ENCODE measurements around the gene TTLL8. TPM values are rescaled to one million over a fixed set of nuclear protein-coding genes. Genes with fewer than 3 reads are reported as not detected.
"Not testable (repeated sequence)": the region's sequence is repeated elsewhere in the genome, so short reads cannot be mapped to it uniquely, and the experiment has no call there.

The TTLL8 gene
- total RNA-seq, 4 donors from 2014 or later: not detected

GRCh38 chr22:49991167-49991566 is 66.9 kb downstream of the TTLL8 start:
- ATAC-seq (ENCODE audit: low FRiP score) (no peak), DNase-seq (ENCODE audit: low spot score) (no peak)
- no peak for TF ChIP-seq CTCF (IDR thresholded peaks at IDR 0.05)

GRCh38 chr22:49989826-49990225 is 68.3 kb downstream of the TTLL8 start:
- DNase-seq (ENCODE audit: low spot score); ATAC-seq (ENCODE audit: low FRiP score): not testable (repeated sequence)

GRCh38 chr22:49986325-49986724 is 71.8 kb downstream of the TTLL8 start:
- DNase-seq (ENCODE audit: low spot score) (no peak), ATAC-seq (ENCODE audit: low FRiP score) (no peak)
- TF ChIP-seq CTCF (IDR thresholded peaks at IDR 0.05): no peak

GRCh38 chr22:49983148-49984042 is 74.7 kb downstream of the TTLL8 start:
- DNase-seq (ENCODE audit: low spot score) (peak; percentile 23), ATAC-seq (ENCODE audit: low FRiP score) (peak; percentile 57)
- no peak for TF ChIP-seq CTCF (IDR thresholded peaks at IDR 0.05)

GRCh38 chr22:49981799-49982198 is 76.3 kb downstream of the TTLL8 start:
- ATAC-seq (ENCODE audit: low FRiP score); DNase-seq (ENCODE audit: low spot score): not testable (repeated sequence)

GRCh38 chr22:49979587-49980264 is 78.4 kb downstream of the TTLL8 start:
- DNase-seq (ENCODE audit: low spot score) (peak; percentile 20), ATAC-seq (ENCODE audit: low FRiP score) (no peak)
- TF ChIP-seq CTCF (IDR thresholded peaks at IDR 0.05): no peak

- ATAC-seq (ENCODE audit: low FRiP score): no peak
- peak; percentile 18 for DNase-seq (ENCODE audit: low spot score)
- no peak for TF ChIP-seq CTCF (IDR thresholded peaks at IDR 0.05)
Observed at GRCh38 chr22:49977578-49977977, 80.5 kb downstream of the TTLL8 start.
